Measurements from ENCODE around the gene HLF.

The HLF gene

DNA sequence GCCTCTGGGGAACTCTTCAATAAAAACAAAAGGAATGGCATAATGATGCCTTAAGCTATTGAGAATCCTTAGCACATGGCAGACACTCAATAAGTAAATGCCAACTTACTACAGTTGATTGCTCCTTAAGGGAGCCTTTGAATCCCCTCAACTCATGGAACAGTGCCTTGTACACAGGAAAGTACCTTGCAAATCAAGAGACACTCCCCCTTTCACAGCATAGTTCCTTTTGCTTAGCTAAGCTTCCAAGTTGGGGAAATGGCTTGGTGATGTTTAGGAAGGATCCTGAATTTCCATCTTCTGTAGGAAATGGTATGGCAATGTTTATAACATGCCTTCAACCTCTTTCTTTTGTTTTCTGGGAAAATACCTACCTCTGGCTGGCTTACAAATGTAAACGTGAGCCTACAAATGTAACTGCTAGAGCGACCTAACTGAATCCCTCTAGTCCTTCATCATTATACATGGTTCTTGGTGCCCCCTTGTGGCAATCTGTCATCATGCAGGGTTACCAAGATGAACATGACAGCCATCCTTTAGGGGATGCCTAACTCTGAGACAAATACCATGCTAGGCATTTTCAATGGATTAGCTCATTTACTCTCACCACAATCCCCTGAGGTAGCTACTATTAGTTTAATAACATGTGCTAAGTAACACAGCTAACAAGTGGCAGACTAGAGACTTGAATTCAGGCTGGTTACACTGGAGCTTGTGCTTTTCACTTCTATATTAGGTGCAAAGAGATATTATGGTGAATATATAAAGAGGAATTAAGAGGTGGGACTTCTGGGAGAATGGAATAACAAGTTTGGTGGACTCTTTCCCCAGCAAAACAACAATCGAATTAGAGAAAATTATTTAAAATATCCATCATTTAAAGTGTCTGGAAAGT is 91.9 kb downstream of the HLF start:
- no peak overlapping the region for H3K4me3 ChIP-seq (replicated peaks; ENCODE audit: low read depth, low read length)
- DNase-seq (ENCODE audit: low read depth) = peak; percentile 78
- TF ChIP-seq CTCF (IDR thresholded peaks at IDR 0.05; ENCODE audit: low read length, missing control alignments) = peak; percentile 87

GRCh38 chr17:55360971-55361370 is 96.2 kb downstream of the HLF start:
- TF ChIP-seq CTCF (IDR thresholded peaks at IDR 0.05; ENCODE audit: low read length, missing control alignments) = no peak
- no peak overlapping the region for H3K4me3 ChIP-seq (replicated peaks; ENCODE audit: low read depth, low read length)
- DNase-seq (ENCODE audit: low read depth) = no peak

- no peak overlapping the region for H3K4me3 ChIP-seq (replicated peaks; ENCODE audit: low read depth, low read length)
- DNase-seq (ENCODE audit: low read depth) = no peak
- no peak for TF ChIP-seq CTCF (IDR thresholded peaks at IDR 0.05; ENCODE audit: low read length, missing control alignments)
These were observed 98.3 kb downstream of the HLF start for GRCh38 chr17:55363033-55363432.

DNA sequence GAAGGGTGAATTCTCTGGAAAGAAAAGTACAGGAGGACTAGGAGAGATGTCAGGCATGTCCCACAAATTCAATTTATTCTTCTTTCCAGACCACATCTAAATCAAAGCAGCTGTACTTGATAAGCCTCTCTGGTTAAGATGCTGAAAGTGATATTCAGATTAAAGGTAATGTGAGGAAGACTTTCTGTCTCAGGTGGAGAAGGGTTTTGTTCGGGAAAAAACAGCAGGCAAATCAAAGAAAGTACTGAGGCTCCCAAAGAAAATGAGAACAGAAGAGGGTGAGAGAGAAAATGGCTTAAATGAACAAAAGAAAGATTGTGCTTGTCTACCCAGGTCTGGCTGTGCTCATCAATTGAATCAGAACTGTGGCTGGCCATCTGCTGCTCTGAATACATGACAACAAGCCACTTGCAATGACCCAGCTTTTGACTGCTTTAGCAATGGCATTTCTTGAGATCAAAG is 101.3 kb downstream of the HLF start:
- TF ChIP-seq CTCF (IDR thresholded peaks at IDR 0.05; ENCODE audit: low read length, missing control alignments) = no peak
- H3K4me3 ChIP-seq (replicated peaks; ENCODE audit: low read depth, low read length) = no peak overlapping the region
- no peak for DNase-seq (ENCODE audit: low read depth)

DNA sequence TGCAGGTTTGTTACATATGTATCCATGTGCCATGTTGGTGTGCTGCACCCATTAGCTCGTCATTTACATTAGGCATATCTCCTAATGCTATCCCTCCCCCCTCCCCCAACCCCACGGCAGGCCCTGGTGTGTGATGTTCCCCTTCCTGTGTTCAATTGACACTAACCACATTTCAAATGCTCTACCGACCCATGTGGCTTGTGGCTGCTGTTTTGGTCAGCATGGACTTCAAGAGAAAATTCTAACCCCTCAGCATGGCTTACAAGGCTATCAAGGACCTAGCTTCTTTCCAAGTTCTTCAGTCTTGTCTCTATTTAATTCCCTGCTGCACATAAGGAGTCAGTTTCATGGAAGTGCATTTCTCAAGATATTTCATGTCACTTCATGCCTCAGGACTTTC is 103.9 kb downstream of the HLF start:
- H3K4me3 ChIP-seq (replicated peaks; ENCODE audit: low read depth, low read length) = no peak overlapping the region
- TF ChIP-seq CTCF (IDR thresholded peaks at IDR 0.05; ENCODE audit: low read length, missing control alignments) = no peak
- DNase-seq (ENCODE audit: low read depth) = no peak

Data from fibroblast of pulmonary artery (primary cell).